ACHN (cell line): ENCODE results near the gene APOH.

Experiments
- DNase-seq: peaks from one replicate; pipeline ENCODE4 v3.0.0-alpha.2; 2015
- in situ Hi-C: cut with HindIII; loops from 2 replicates; pipeline ENCODE4 v1.10.0; 2017; ENCODE audit warnings: low sequenced_read_pairs, low pct_ligation_motif_present, low pct_unique_long_range_greater_than_20kb

Gene APOH

GRCh38 chr17:66210208-66210574 lies 19.0 kb downstream of the APOH start:
- in situ Hi-C loops: no loop called here
- no peak for DNase-seq

GRCh38 chr17:66207936-66208335 lies 21.3 kb downstream of the APOH start:
- no peak for DNase-seq
- in situ Hi-C loops: no loop called here

GRCh38 chr17:66203274-66204015 lies 25.8 kb downstream of the APOH start:
- in situ Hi-C loops: no loop called here
- no peak for DNase-seq

GRCh38 chr17:66200685-66201092 lies 28.5 kb downstream of the APOH start:
- in situ Hi-C loops: no loop called here
- peak; percentile 77 for DNase-seq

GRCh38 chr17:66198242-66198641 lies 31.0 kb downstream of the APOH start:
- in situ Hi-C loops: no loop called here
- no peak for DNase-seq

GRCh38 chr17:66192378-66192687 lies 36.9 kb downstream of the APOH start:
- in situ Hi-C loops: no loop called here
- no peak for DNase-seq

GRCh38 chr17:66191593-66192377 lies 37.4 kb downstream of the APOH start, which contains the start of gene CEP112:
TSS of gene CEP112 (minus strand) at chr17:66192133.
- DNase-seq: peak; percentile 84
- in situ Hi-C loops: no loop called here

- in situ Hi-C loops: no loop called here
- DNase-seq: peak; percentile 45
Observed at GRCh38 chr17:66190738-66191592, 38.2 kb downstream of the APOH start.

GRCh38 chr17:66187718-66188117 lies 41.5 kb downstream of the APOH start:
- DNase-seq: no peak

GRCh38 chr17:66185862-66186261 lies 43.4 kb downstream of the APOH start:
- in situ Hi-C loops: no loop called here
- no peak for DNase-seq

More at GRCh38 chr17:66187718-66188117, 41.5 kb downstream of the APOH start:
- in situ Hi-C loops: no loop called here

GRCh38 chr17:66184392-66184791 lies 44.8 kb downstream of the APOH start:
- no peak for DNase-seq
- in situ Hi-C loops: no loop called here

GRCh38 chr17:66183529-66183928 lies 45.7 kb downstream of the APOH start:
- in situ Hi-C loops: no loop called here
- no peak for DNase-seq

GRCh38 chr17:66178642-66179041 lies 50.6 kb downstream of the APOH start:
- DNase-seq: no peak
- in situ Hi-C loops: no loop called here

- in situ Hi-C loops: no loop called here
Observed at GRCh38 chr17:66177048-66177447, 52.2 kb downstream of the APOH start.

GRCh38 chr17:66175892-66176291 lies 53.3 kb downstream of the APOH start:
- no peak for DNase-seq
- in situ Hi-C loops: no loop called here

More at GRCh38 chr17:66177048-66177447, 52.2 kb downstream of the APOH start:
- no peak for DNase-seq

- DNase-seq: no peak
Observed at GRCh38 chr17:66172691-66173223, 56.5 kb downstream of the APOH start.

GRCh38 chr17:66172144-66172543 lies 57.1 kb downstream of the APOH start:
- in situ Hi-C loops: no loop called here
- no peak for DNase-seq

More at GRCh38 chr17:66172691-66173223, 56.5 kb downstream of the APOH start:
- in situ Hi-C loops: no loop called here

- in situ Hi-C loops: no loop called here
- no peak for DNase-seq
Observed at GRCh38 chr17:66171692-66172091, 57.5 kb downstream of the APOH start.

GRCh38 chr17:66171172-66171571 lies 58.0 kb downstream of the APOH start:
- DNase-seq: no peak
- in situ Hi-C loops: no loop called here
